ENCODE data around the gene PAPLN. TPM values are rescaled to one million over a fixed set of nuclear protein-coding genes. Genes with fewer than 3 reads are reported as not detected.
A peak's percentile ranks its signal among the peaks of the same experiment; 100 is the strongest.

PAPLN gene
- total and polyA plus RNA-seq, 2 of the 13 experiments (the other 11 are each of a cell fraction or from before 2014, with no cell fraction given), result not detected

DNA sequence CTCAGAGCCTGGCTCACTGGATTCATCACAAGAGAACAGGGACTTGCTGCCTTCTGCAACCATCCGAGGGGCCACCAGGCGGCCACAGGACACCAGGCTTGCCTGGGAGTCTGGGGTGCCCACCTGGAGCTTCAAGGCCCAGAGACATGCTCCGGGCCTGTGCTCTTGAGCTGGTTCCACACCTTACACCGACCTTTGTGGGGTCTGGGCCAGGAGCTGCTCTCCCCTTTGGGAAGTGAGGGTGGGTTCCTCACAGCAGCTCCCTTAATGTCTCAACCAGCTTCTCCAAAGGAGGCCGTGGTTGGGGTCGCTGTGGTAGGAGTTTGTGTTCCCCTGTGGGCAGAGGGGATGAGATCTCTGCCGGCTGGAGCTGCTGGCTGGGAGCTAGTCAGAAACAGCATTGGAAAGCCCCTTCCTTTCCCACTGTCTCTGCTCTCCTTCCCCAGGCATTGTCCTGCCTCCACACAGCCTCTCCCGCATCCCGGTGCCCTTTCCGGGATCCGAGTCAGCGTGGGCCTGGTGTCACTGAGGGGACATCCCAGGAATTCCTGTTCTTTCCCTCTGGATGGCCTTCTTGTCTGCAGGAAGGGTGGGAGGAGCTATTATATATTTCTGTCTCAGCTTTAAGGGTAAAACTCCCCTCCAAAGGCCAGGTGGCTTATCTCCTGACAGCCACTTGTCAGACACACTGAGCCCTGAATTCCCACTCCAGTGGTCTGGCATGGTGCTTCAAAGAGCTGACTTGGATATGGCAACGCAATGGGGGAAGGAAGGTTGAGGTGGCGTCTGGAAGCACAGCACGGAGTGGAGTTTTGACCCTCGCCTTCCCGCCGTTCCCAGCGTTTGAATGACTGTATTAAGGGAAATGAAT is 5.1 kb upstream of the PAPLN start (continued):
- TF ChIP-seq, protein P1, sequence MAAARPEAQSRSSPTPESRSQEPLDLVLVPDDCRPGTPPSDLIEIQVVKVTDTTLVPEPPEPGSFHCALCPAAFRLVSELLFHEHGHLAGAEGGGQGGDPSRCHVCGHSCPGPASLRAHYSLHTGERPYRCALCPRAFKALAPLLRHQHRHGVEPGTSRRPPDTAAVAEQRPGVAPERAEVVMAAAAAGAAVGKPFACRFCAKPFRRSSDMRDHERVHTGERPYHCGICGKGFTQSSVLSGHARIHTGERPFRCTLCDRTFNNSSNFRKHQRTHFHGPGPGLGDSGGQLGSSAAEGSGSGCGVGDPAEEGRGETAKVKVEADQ (CRISPR knock-in tag; IDR thresholded peaks at IDR 0.05; ENCODE audit: borderline replicate concordance), result no peak
- TF ChIP-seq CEBPB (IDR thresholded peaks at IDR 0.05; ENCODE audit: borderline replicate concordance, low read depth, low read length) (no peak), MEF2D (CRISPR knock-in tag; IDR thresholded peaks at IDR 0.05) (no peak), ZNF850 (CRISPR knock-in tag; conservative IDR thresholded peaks at IDR 0.05) (no peak), SOX13 (IDR thresholded peaks at IDR 0.05) (no peak), SOX13 (CRISPR knock-in tag; conservative IDR thresholded peaks at IDR 0.05 in 1 of 2, IDR thresholded peaks at IDR 0.05 in 1 of 2) (no peak), GZF1 (CRISPR knock-in tag; IDR thresholded peaks at IDR 0.05) (no peak)

DNA sequence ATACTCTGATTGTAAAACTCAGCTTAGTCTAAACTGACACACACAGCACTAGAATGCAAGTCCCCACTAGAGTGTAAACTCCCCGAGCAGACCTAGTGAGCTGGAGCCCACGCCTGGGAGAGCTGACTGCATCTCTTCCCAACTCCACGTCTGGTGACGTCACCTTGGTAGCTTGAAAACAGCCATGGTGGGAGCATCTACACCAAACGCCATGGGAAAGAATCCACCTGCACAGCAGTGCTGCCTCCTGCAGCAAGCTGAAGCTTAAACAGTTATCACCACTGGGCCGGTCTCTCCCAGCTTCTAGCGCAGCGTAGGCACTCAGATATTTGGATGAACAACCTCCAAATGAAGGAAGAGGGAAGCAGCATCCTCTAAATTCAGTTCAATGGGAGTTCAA is 4.3 kb upstream of the PAPLN start:
- ATAC-seq, result peak; percentile 31
- Histone ChIP-seq H3K27ac (ENCODE audit: extremely low read length, insufficient read depth, low read length) (no peak overlapping the region), H3K4me3 (replicated peaks in 1 of 3; ENCODE audit: insufficient read depth in 1 of 3, low read depth in 2 of 3, low read length in 3 of 3) (no peak overlapping the region), H3K4me2 (ENCODE audit: low read depth, low read length) (peak overlapping the region; percentile 89), H3K9me3 (ENCODE audit: low read length) (no peaks in the 10 kb centered on the region), H2AFZ (ENCODE audit: low read length) (no peak overlapping the region), H3K27me3 (ENCODE audit: control insufficient read depth in 1 of 2, insufficient read depth in 2 of 2, low read length in 2 of 2) (peaks cover 9 to 50% of the 10 kb centered on the region in 2 experiments; a peak in 4 of 5 replicates), H3K9ac (ENCODE audit: insufficient read depth, low read depth, low read length) (no peak overlapping the region), H3K4me1 (ENCODE audit: insufficient read depth, low read length) (peaks cover 42% of the 10 kb centered on the region), H3K36me3 (replicated peaks in 1 of 2; ENCODE audit: control insufficient read depth in 1 of 2, insufficient read depth in 2 of 2, low read length in 2 of 2) (no peaks in the 10 kb centered on the region), H4K20me1 (ENCODE audit: insufficient read depth, low read length) (no peaks in the 10 kb centered on the region), H3K79me2 (ENCODE audit: insufficient read depth, low read length) (no peaks in the 10 kb centered on the region)
- ChIA-PET POLR2A (interaction anchor here (1.0 to 2.2 kb wide), 6 partner anchors 8 to 240 kb away, joined by 3 to 14 read pairs (median 5); partner anchors contain the start of gene RBM25), CTCF (ENCODE audit: low intra/inter-chr PET ratio, low total read pairs) (no interaction called here)
- intact Hi-C loops (cut with micrococcal nuclease; ENCODE audit: unreplicated experiment) (loop anchor here (10.0 kb wide), 1 partner anchor 52 kb away; no protein-coding TSS in a partner anchor), in situ Hi-C loops (cut with HindIII; ENCODE audit: extremely low pct_ligation_motif_present, low pct_unique_long_range_greater_than_20kb) (loop anchor here (5.0 kb wide), 2 partner anchors 34 to 239 kb away; no protein-coding TSS in a partner anchor)
- TF ChIP-seq CREB1 (IDR thresholded peaks at IDR 0.05) (peak; percentile 95), CREB1 (CRISPR knock-in tag; IDR thresholded peaks at IDR 0.05) (no peak), ZNF331 (CRISPR knock-in tag; IDR thresholded peaks at IDR 0.05) (no peak), ATF7 (IDR thresholded peaks at IDR 0.05) (peak; percentile 93), ATF7 (CRISPR knock-in tag; IDR thresholded peaks at IDR 0.05) (no peak)
- no peak for DNase-seq (ENCODE audit: low spot score)
- FAIRE-seq, result no peak
- BruUV-seq (replicated peaks), result no TSS peak
- 28% methylated on average over 8 of the region's 8 CpGs for WGBS (ENCODE audit: low lambda C conversion rate)
